M059J (cell line): ENCODE data around the gene REXO1. TPM values are rescaled to one million over a fixed set of nuclear protein-coding genes. Genes with fewer than 3 reads are reported as not detected.
"Not testable (repeated sequence)": the region's sequence is repeated elsewhere in the genome, so short reads cannot be mapped to it uniquely, and the experiment has no call there.

Experiments used
- DNase-seq: peaks from one replicate; pipeline ENCODE4 v3.0.0-alpha.2; 2012; ENCODE audit warnings: low read depth
- total RNA-seq: library from RNA; depleted of rRNA; stranded (reverse); fragments of >200 nt; shearing (Covaris generic); gene quantifications from 2 replicates; pipeline ENCODE4 v1.2.3, GENCODE V29; 2014

The REXO1 gene
- total RNA-seq, 1 experiment from 2014 or later = 13.8 TPM

- no peak for DNase-seq
These were observed 34.8 kb downstream of the REXO1 start for GRCh38 chr19:1813192-1814182.

GRCh38 chr19:1812426-1813191 lies 35.7 kb downstream of the REXO1 start:
- peak; percentile 97 for DNase-seq

GRCh38 chr19:1811942-1812425 lies 36.3 kb downstream of the REXO1 start, which contains the start of gene ATP8B3:
ATP8B3 (minus strand) TSS chr19:1812276; CDS start chr19:1811736, 540 bp downstream.
- DNase-seq = no peak

- DNase-seq = peak; percentile 97
These were observed 36.8 kb downstream of the REXO1 start for GRCh38 chr19:1811472-1811894.

GRCh38 chr19:1810439-1811160 lies 37.7 kb downstream of the REXO1 start:
- no peak for DNase-seq

- no peak for DNase-seq
These were observed 38.6 kb downstream of the REXO1 start for GRCh38 chr19:1809678-1810077.

GRCh38 chr19:1808395-1808731 lies 39.9 kb downstream of the REXO1 start:
- no peak for DNase-seq

GRCh38 chr19:1807695-1808394 lies 40.4 kb downstream of the REXO1 start:
- no peak for DNase-seq

GRCh38 chr19:1807030-1807694 lies 41.1 kb downstream of the REXO1 start:
- no peak for DNase-seq

GRCh38 chr19:1806184-1807029 lies 41.9 kb downstream of the REXO1 start:
- no peak for DNase-seq

- DNase-seq = no peak
These were observed 42.7 kb downstream of the REXO1 start for GRCh38 chr19:1805401-1806183.

GRCh38 chr19:1804858-1805257 lies 43.4 kb downstream of the REXO1 start:
- DNase-seq = no peak

GRCh38 chr19:1799695-1800342 lies 48.5 kb downstream of the REXO1 start:
- no peak for DNase-seq

- not testable (repeated sequence) for DNase-seq
These were observed 51.0 kb downstream of the REXO1 start for GRCh38 chr19:1797313-1797712.

- no peak for DNase-seq
These were observed 51.7 kb downstream of the REXO1 start for GRCh38 chr19:1796395-1797142.

GRCh38 chr19:1794424-1795172 lies 53.7 kb downstream of the REXO1 start:
- no peak for DNase-seq

- DNase-seq = no peak
These were observed 56.4 kb downstream of the REXO1 start for GRCh38 chr19:1791879-1792278.
